HG03039 (cell line): ENCODE results near the gene NUDT3.
"Not testable (repeated sequence)": the region's sequence is repeated elsewhere in the genome, so short reads cannot be mapped to it uniquely, and the experiment has no call there.

Experiments used
- ATAC-seq: cut with Tn5 transposase; IDR thresholded peaks from one replicate; pipeline ENCODE4 v1.9.1; 2021; ENCODE audit warnings: mild to moderate bottlenecking, moderate library complexity; ENCODE audit not compliant: unreplicated experiment

The NUDT3 gene

GRCh38 chr6:34295721-34296120, 96.7 kb downstream of the NUDT3 start:
- ATAC-seq = no peak

- no peak for ATAC-seq
Measured at GRCh38 chr6:34292954-34293353, 99.5 kb downstream of the NUDT3 start.

DNA sequence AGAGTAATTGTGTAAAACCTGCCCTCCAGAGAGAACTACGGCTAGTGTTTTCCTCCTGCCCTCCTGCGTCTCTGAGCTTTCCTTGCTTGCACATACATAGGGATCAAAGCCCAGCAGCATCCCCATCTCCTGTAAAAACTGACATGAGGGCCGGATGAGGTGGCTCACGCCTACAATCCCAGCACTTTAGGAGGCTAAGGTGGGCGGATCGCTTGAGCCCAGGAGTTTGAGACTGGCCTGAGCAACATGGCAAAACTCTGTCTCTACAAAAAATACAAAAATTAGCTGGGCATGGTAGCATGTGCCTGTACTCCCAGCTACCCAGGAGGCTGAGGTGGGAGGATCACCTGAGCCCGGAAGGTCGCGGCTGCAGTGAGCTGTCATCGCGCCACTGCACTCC, 103.3 kb downstream of the NUDT3 start:
- no peak for ATAC-seq

DNA sequence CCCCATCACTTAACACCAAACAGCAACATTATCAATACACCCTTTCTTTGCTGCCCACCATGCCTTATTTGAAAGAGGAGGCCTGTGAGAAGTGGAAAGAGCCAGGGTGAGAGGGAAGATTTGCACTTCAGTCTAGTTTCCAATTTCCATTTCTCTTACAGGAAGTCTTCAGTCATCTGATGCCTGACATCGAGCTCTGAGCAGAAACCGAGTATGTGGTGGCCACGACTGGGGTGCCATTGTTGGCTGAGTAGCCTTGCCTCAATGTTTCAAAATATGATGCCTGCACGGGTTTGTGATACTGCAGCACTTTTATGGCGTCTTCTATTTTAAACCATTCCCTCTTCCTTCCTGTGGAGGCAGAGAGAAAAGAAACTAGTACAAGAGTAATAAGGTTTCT, 103.9 kb downstream of the NUDT3 start:
- no peak for ATAC-seq

- ATAC-seq = no peak
Measured at GRCh38 chr6:34285448-34286164, 106.9 kb downstream of the NUDT3 start.

- ATAC-seq = no peak
Measured at GRCh38 chr6:34284563-34285447, 107.7 kb downstream of the NUDT3 start.

DNA sequence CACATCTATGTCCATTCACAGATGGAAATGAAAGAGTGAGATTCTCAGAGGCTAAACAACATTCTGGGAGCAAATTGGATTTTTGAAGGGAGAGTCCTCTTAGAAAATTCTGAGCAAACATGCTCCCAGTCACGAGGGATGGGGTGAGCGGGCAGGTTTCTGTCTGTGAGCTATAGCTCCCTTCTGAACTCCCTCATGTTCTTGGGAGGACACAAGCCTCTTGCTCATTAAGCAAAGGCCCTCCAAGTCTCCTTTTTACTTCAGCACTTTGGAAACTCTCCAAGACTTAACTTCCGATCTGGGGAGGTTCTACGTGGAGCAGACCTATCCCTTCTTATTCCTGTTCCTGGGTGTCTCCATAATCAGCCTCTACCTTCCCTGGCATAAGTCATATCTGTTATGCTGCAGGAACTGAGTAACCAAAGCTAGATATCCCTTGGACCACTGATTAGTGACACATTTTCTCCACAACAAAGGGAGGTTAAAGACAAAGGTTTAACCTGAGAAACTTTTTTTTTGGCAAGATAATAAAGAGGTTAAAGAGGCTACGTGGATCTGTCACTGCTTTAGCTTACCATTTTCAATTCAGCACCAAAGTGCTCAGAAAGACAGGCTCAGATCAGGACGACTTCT, 110.7 kb downstream of the NUDT3 start:
- ATAC-seq = no peak

DNA sequence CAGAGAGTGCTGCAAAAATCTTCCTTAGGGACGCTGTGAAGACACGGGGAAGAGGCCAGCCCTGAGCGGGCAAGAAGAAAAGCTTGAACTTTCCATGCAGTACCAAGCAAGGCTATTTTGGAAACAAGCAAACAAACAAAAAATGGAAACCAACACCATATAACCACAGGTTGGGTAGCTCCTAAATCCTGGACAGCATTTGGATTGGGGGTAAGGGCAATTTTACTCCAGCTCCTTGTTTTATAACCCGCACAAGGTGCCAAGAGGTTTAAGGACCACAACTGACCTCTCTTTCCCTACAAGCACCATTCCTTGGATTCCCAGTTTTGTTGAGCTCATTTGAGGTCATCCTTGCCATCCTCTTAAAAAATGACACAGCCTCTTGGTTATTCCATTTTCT, 112.3 kb downstream of the NUDT3 start:
- no peak for ATAC-seq

GRCh38 chr6:34278833-34279232, 113.6 kb downstream of the NUDT3 start:
- ATAC-seq = no peak

GRCh38 chr6:34277763-34278112, 114.7 kb downstream of the NUDT3 start:
- ATAC-seq = no peak

DNA sequence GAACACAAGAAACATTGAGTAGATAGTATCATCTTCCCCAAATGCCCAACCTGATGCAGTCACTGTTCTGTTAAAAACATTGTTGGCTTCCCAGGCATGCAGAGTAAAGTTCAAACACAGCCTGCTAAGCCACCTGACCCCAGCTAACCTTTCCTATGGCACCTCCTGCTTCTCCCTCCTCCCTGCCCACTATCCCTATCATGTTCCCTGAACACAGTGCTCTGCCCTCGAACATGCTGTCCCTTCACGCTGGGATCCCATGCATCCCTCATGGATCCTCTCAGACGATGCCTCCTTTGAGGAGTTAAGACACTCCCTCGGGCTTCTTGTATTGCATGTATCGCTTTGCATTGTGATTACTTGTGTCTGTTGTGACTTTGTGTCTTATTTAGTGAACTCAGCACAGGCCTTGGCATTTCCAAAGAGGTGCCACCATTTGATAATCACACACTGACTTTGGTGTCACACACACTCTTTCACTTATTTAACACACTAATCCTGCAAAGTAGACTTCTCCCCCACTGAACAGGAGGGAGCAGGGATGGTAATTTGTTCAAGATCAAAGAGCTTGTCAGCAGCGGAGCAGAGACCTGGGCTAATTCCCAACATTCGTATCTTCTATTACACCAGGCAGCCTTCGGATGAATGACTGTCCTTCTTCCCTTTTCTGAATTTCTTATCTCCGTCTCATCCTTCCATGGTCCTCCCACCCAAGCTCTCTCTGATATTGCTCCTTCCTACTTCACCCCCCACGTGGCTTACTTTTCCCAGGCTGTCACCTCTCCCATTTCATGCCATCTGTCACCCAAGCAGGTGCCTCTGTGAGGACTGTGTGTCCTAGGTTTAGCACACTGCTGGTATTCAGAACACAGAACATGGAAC, 115.3 kb downstream of the NUDT3 start:
- no peak for ATAC-seq

GRCh38 chr6:34276191-34276590, 116.3 kb downstream of the NUDT3 start:
- no peak for ATAC-seq

GRCh38 chr6:34275128-34275804, 117.2 kb downstream of the NUDT3 start:
- no peak for ATAC-seq

DNA sequence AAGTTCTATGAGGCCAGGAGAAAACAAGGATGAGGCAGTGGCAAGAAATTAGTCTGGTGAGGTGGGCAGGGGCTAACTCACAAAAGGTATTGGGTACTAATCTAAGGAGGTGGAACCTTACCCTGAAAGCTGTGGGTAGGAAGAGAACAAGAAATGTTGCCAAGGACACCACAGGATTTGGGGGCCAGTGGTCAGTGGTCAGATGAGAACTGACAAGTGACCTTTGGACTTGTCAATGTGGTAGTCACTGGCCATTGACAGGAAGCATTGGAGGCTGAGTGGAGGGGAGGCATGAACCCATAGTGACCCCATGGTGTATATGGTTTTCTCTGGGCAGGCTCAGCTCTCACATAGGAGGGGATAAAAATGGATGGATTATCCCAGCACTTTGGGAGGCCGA, 118.3 kb downstream of the NUDT3 start:
- no peak for ATAC-seq

GRCh38 chr6:34273242-34273805, 119.1 kb downstream of the NUDT3 start:
- ATAC-seq = no peak

GRCh38 chr6:34272013-34272926, 120.2 kb downstream of the NUDT3 start:
- ATAC-seq = no peak

DNA sequence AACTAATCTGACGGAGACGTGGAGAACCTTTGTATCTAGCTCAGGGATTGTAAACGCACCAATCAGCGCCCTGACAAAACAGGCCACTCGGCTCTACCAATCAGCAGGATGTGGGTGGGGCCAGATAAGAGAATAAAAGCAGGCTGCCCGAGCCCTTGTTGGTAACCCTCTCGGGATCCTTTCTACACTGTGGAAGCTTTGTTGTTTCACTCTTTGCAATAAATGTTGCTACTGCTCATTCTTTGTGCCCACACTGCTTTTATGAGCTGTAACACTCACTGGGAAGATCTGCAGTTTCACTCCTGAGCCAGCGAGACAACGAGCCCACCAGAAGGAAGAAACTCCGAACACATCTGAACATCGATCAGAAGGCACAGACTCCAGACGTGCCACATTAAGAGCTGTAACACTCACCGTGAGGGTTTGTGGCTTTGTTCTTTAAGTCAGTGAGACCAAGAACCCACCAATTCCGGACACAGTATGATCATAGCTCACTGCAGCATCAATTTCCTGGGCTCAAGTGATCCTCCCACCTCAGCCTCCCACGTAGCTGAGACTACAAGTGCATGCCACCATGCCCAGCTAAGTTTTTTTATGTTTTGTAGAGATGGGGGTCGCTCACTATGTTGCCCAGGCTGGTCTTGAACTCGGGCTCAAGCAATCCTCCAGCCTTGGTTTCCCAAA, 122.7 kb downstream of the NUDT3 start:
- ATAC-seq = not testable (repeated sequence)

GRCh38 chr6:34269132-34269531, 123.3 kb downstream of the NUDT3 start:
- ATAC-seq = not testable (repeated sequence)
